NT2/D1 (cell line): Measurements from ENCODE around the gene BSPRY.

Source experiments
- SUZ12 ChIP-seq: IDR thresholded peaks from 2 replicates; pipeline ENCODE4 v1.6.1; 2011; ENCODE audit not compliant: insufficient read length, insufficient read depth; ENCODE audit errors: extremely low read depth
- YY1 ChIP-seq: IDR thresholded peaks from 2 replicates; pipeline ENCODE4 v1.6.1; 2011; ENCODE audit not compliant: insufficient read length, insufficient read depth
- ZNF274 ChIP-seq: IDR thresholded peaks from 2 replicates; pipeline ENCODE4 v1.6.1; 2011; ENCODE audit warnings: mild to moderate bottlenecking, low read depth, low read length

DNA sequence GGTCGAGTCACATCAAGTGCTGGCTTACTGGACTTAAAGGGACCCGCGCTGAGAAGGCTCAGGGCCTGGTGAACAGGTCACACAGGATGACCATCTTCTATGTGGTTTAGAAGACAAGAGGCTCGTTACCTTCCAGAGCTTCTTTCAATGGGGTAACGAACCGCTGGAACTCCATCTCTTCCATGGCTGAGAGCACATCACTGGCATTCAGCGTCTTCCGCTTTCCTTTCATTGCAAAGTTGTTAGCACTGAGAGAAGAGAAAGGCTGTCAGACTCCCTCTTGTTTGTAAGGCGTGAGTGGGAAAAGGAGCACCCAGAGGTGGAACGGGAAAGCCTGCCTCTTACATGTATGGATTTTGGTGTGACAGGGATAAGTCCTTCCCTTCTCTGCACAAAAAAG is 60.1 kb downstream of the BSPRY start:
- TF ChIP-seq YY1 (no peak), ZNF274 (no peak), SUZ12 (no peak)
